COLO829 (cell line): Measurements from ENCODE around the gene SYT9.
A peak's percentile ranks its signal among the peaks of the same experiment; 100 is the strongest.
"Not testable (repeated sequence)": the region's sequence is repeated elsewhere in the genome, so short reads cannot be mapped to it uniquely, and the experiment has no call there.

Experiments
- DNase-seq: peaks from one replicate; pipeline ENCODE4 v3.0.0; 2012; ENCODE audit warnings: low spot score

The SYT9 gene

GRCh38 chr11:7275133-7275532 is 23.4 kb downstream of the SYT9 start:
- DNase-seq: no peak

GRCh38 chr11:7278314-7278917 is 26.7 kb downstream of the SYT9 start:
- peak; percentile 45 for DNase-seq

GRCh38 chr11:7279676-7280075 is 28.0 kb downstream of the SYT9 start:
- DNase-seq: no peak

- DNase-seq: no peak
These were observed 29.4 kb downstream of the SYT9 start for GRCh38 chr11:7281079-7281478.

GRCh38 chr11:7281809-7282208 is 30.1 kb downstream of the SYT9 start:
- DNase-seq: no peak

- no peak for DNase-seq
These were observed 34.5 kb downstream of the SYT9 start for GRCh38 chr11:7286178-7286577.

- no peak for DNase-seq
These were observed 39.6 kb downstream of the SYT9 start for GRCh38 chr11:7291100-7291829.

- no peak for DNase-seq
These were observed 41.2 kb downstream of the SYT9 start for GRCh38 chr11:7292922-7293321.

- DNase-seq: no peak
These were observed 47.7 kb downstream of the SYT9 start for GRCh38 chr11:7299393-7299792.

- no peak for DNase-seq
These were observed 48.6 kb downstream of the SYT9 start for GRCh38 chr11:7300281-7300680.

- no peak for DNase-seq
These were observed 51.4 kb downstream of the SYT9 start for GRCh38 chr11:7303146-7303545.

- DNase-seq: no peak
These were observed 55.2 kb downstream of the SYT9 start for GRCh38 chr11:7306900-7307299.

- DNase-seq: no peak
These were observed 56.1 kb downstream of the SYT9 start for GRCh38 chr11:7307836-7308235.

- DNase-seq: no peak
These were observed 60.2 kb downstream of the SYT9 start for GRCh38 chr11:7311903-7312302.

- DNase-seq: no peak
These were observed 63.3 kb downstream of the SYT9 start for GRCh38 chr11:7314811-7315604.

- no peak for DNase-seq
These were observed 67.8 kb downstream of the SYT9 start for GRCh38 chr11:7319501-7319900.

GRCh38 chr11:7320306-7320705 is 68.6 kb downstream of the SYT9 start:
- DNase-seq: no peak

GRCh38 chr11:7321473-7322450 is 70.1 kb downstream of the SYT9 start:
- DNase-seq: no peak

- no peak for DNase-seq
These were observed 80.7 kb downstream of the SYT9 start for GRCh38 chr11:7332451-7332850.

GRCh38 chr11:7332962-7333361 is 81.3 kb downstream of the SYT9 start:
- DNase-seq: no peak

GRCh38 chr11:7335442-7335841 is 83.7 kb downstream of the SYT9 start:
- DNase-seq: not testable (repeated sequence)

GRCh38 chr11:7341551-7341950 is 89.8 kb downstream of the SYT9 start:
- no peak for DNase-seq
